ENCODE data around the gene RABGAP1L.

GRCh38 chr1:174204697-174205308 is 45.5 kb downstream of the RABGAP1L start:
- TF ChIP-seq CTCF (conservative IDR thresholded peaks at IDR 0.05; ENCODE audit: low read length) (no peak), EZH2phosphoT487 (IDR thresholded peaks at IDR 0.05; ENCODE audit: borderline replicate concordance, low read depth, low read length) (no peak)

Measured in OCI-LY7 (cell line).